Large intestine (tissue), 3 donors: ENCODE data around the gene KIF16B. TPM values are rescaled to one million over a fixed set of nuclear protein-coding genes. Genes with fewer than 3 reads are reported as not detected.

Source experiments
- DNase-seq, 2 donors: peaks; one replicate each; pipeline versions ENCODE4 v3.0.0 to v3.0.0-alpha.2; 2013
- H3K27ac ChIP-seq: one replicate; pipeline ENCODE4 v1.5.1; 2013; ENCODE audit warnings: low read length
- H3K27me3 ChIP-seq: 2 replicates; pipeline ENCODE4 v1.6.1; 2013; ENCODE audit warnings: low read length; ENCODE audit not compliant: control insufficient read depth, insufficient read depth
- H3K36me3 ChIP-seq: 2 replicates; pipeline ENCODE4 v1.6.1; 2013; ENCODE audit warnings: low read length; ENCODE audit not compliant: control insufficient read depth, insufficient read depth
- H3K4me1 ChIP-seq: one replicate; pipeline ENCODE4 v1.6.1; 2013; ENCODE audit warnings: low read length; ENCODE audit not compliant: control insufficient read depth, insufficient read depth
- H3K4me3 ChIP-seq: one replicate; pipeline ENCODE4 v1.5.1; 2013; ENCODE audit warnings: low read length
- H3K9me3 ChIP-seq: one replicate; pipeline ENCODE4 v1.6.1; 2013; ENCODE audit warnings: mild to moderate bottlenecking, low read depth, low read length, moderate library complexity; ENCODE audit not compliant: control insufficient read depth
- WGBS: methylation state at CpG from one replicate; pipeline ENCODE4 v1.1.5; 2013; ENCODE audit warnings: low lambda C conversion rate; ENCODE audit not compliant: insufficient coverage; 5-methylcytosine and 5-hydroxymethylcytosine counted together
- polyA plus RNA-seq: library from polyadenylated mRNA; unstranded; fragments of 120-200 nt; gene quantifications from one replicate; pipeline ENCODE4 v1.2.1, GENCODE V29; 2013

KIF16B gene
- polyA plus RNA-seq, 1 donor, result 21.0 TPM

DNA sequence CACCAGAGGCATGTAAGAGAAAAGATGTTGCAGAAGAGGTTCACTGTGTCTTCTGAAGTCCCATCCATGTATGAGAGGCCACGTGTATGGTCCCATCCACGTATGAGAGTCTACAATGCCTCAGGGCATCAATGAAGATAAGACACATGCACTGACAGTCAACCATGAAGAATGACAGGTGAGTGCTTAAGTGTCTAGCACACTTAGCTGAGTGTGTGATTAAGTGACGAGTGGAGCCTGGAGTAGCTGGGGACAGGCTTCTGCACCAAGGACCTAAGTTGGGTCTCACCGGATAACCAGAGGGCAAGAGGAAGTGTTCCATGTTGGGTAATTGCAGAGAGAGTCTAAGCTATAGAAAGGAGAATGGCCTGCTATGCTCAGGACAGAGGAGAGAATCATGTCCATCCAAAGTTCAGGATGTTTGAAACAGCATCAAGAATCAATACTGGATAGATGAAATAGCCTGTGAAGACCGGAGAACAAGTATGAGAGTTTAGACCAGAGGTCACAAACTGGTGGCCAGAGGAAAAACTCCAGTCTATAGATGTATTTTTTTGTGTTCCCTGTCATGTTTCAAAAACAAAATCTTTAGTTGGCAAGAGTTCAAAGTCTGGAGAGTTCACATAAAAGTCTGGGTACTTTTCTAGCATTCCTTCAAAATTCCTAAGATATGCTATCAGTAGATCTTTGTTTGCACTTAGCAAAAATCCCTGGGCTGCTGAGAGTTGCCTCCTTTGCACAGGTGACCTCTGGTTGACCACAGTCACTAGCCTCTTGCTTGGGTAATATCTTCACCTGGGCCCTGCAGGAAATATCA is 165.8 kb downstream of the KIF16B start:
- no peak for DNase-seq
- Histone ChIP-seq H3K4me1 (peaks cover 20% of the 10 kb centered on the region), H3K27me3 (no peaks in the 10 kb centered on the region), H3K4me3 (no peak overlapping the region), H3K36me3 (peaks cover 27% of the 10 kb centered on the region), H3K9me3 (peaks cover 13% of the 10 kb centered on the region), H3K27ac (no peak overlapping the region)
- WGBS, result 60% methylated on average over 2 of the region's 5 CpGs

DNA sequence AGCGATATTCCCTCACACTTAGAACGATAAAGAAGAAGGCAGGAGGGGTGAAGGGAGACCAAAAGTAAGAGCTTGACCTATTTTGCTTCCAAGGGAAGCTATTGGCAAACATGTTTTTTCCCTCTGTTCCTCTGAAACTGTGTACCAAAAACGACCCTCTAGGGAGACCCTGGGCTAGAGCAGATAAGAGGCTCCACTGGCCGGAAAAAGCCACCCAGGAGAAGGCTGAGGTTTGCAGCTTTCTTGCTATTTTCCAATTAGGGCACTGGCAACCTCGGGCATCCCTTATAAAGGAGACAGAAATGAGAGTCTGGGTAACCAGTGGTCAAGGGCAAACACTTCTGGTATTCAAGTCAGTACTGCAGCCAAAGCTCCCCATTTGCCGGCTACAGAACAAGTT is 168.0 kb downstream of the KIF16B start:
- no peak overlapping the region for H3K27ac ChIP-seq
- H3K4me1 ChIP-seq, result peaks cover 20% of the 10 kb centered on the region
- H3K36me3 ChIP-seq, result peaks cover 30% of the 10 kb centered on the region
- no peaks in the 10 kb centered on the region for H3K9me3 ChIP-seq
- WGBS, result 83% methylated on average over 2 of the region's 6 CpGs
- no peak for DNase-seq
- no peaks in the 10 kb centered on the region for H3K27me3 ChIP-seq
- H3K4me3 ChIP-seq, result no peak overlapping the region

- H3K4me3 ChIP-seq, result no peak overlapping the region
- H3K9me3 ChIP-seq, result no peaks in the 10 kb centered on the region
- no peak overlapping the region for H3K27ac ChIP-seq
- H3K36me3 ChIP-seq, result peaks cover 33% of the 10 kb centered on the region
- no peaks in the 10 kb centered on the region for H3K27me3 ChIP-seq
- H3K4me1 ChIP-seq, result peaks cover 20% of the 10 kb centered on the region
- DNase-seq, result no peak
- 100% methylated on average over 2 of the region's 9 CpGs for WGBS
Observed at GRCh38 chr20:16404640-16405039, 168.6 kb downstream of the KIF16B start.

- H3K36me3 ChIP-seq, result peaks cover 35% of the 10 kb centered on the region
- H3K9me3 ChIP-seq, result no peaks in the 10 kb centered on the region
- H3K4me3 ChIP-seq, result no peak overlapping the region
- no peak overlapping the region for H3K27ac ChIP-seq
- H3K27me3 ChIP-seq, result no peaks in the 10 kb centered on the region
- no peak for DNase-seq
- 91% methylated on average over 4 of the region's 5 CpGs for WGBS
- peaks cover 20% of the 10 kb centered on the region for H3K4me1 ChIP-seq
Observed at GRCh38 chr20:16404171-16404570, 169.1 kb downstream of the KIF16B start.

GRCh38 chr20:16400234-16400633 is 173.0 kb downstream of the KIF16B start:
- H3K36me3 ChIP-seq, result peaks cover 31% of the 10 kb centered on the region
- H3K27me3 ChIP-seq, result no peaks in the 10 kb centered on the region
- H3K4me1 ChIP-seq, result no peaks in the 10 kb centered on the region
- no peaks in the 10 kb centered on the region for H3K9me3 ChIP-seq
- H3K4me3 ChIP-seq, result no peak overlapping the region
- no peak overlapping the region for H3K27ac ChIP-seq
- DNase-seq, result no peak

DNA sequence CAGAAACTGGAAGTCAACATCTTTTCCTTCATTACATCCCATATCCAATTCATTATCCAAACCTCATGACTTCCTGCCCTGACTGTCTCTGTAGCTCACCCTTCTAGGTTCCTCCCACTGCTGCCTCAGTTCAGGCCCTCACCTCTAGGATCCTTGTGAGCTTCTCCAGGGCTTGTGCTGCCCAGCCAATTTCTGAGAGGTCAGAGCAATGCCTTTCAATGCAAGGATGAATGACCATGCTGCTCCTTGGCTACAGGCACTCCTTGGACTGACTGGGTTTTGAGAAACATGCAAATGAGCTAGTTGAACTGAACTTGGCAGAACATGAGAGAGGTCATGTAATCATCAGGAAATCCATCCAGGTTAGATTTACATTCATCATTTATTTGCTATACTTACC is 173.4 kb downstream of the KIF16B start:
- Histone ChIP-seq H3K9me3 (no peaks in the 10 kb centered on the region), H3K27me3 (no peaks in the 10 kb centered on the region), H3K4me1 (no peaks in the 10 kb centered on the region), H3K36me3 (peaks cover 26% of the 10 kb centered on the region), H3K27ac (no peak overlapping the region), H3K4me3 (no peak overlapping the region)
- DNase-seq, result no peak

DNA sequence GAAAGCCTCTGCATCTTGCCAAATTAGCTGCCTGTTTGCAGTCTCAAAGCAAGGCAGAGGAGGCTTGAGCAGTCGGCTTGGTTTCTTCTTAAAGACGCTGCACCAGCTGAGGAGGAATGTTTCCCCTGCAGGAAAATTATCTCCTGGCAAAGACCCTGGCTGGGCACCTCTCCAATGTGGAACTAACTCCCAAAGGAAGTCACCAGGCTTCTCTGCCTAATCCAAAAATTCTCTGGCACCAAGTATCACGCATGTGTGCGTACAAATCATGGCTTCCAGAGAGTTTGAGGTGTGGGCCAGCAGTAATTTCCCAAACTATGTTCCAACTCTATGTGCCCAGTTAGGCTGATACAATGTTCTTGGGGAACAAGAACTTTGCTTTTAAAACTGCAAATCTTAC is 176.2 kb downstream of the KIF16B start:
- WGBS, result no CpG with 5 or more reads among the region's 4 CpGs
- peaks cover 12% of the 10 kb centered on the region for H3K36me3 ChIP-seq
- no peaks in the 10 kb centered on the region for H3K4me1 ChIP-seq
- H3K4me3 ChIP-seq, result no peak overlapping the region
- DNase-seq, result no peak
- no peak overlapping the region for H3K27ac ChIP-seq
- no peaks in the 10 kb centered on the region for H3K9me3 ChIP-seq
- H3K27me3 ChIP-seq, result no peaks in the 10 kb centered on the region

DNA sequence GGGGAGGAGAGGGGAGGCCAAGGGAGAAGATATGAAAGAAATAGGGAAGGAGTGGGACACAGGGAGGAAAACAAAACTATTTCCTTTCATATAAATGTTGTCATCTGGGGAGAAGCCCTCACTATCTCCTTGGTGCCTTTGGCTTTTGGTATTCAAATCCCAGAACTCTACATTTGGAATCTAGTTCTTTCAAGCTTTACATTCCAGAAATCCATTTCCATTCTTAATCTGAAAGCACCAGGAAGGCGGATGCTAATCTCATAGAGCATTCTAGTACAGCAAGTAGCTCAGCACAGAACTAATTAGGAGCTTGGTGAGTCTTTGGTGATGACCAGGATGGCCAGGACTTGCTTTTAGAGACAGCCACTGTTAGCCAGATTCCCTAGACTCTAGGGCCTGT is 177.9 kb downstream of the KIF16B start:
- Histone ChIP-seq H3K36me3 (peaks cover 20% of the 10 kb centered on the region), H3K27ac (no peak overlapping the region), H3K4me3 (no peak overlapping the region), H3K9me3 (no peaks in the 10 kb centered on the region), H3K4me1 (no peaks in the 10 kb centered on the region), H3K27me3 (no peaks in the 10 kb centered on the region)
- WGBS, result no CpG with 5 or more reads among the region's 1 CpG
- no peak for DNase-seq

GRCh38 chr20:16394784-16395183 is 178.5 kb downstream of the KIF16B start:
- no CpG with 5 or more reads among the region's 4 CpGs for WGBS
- Histone ChIP-seq H3K36me3 (peaks cover 18% of the 10 kb centered on the region), H3K4me1 (no peaks in the 10 kb centered on the region), H3K9me3 (no peaks in the 10 kb centered on the region), H3K27ac (no peak overlapping the region), H3K4me3 (no peak overlapping the region), H3K27me3 (no peaks in the 10 kb centered on the region)
- DNase-seq, result no peak

- no peaks in the 10 kb centered on the region for H3K9me3 ChIP-seq
- no peaks in the 10 kb centered on the region for H3K27me3 ChIP-seq
- no peak overlapping the region for H3K4me3 ChIP-seq
- no peak for DNase-seq
- no CpG with 5 or more reads among the region's 3 CpGs for WGBS
- H3K4me1 ChIP-seq, result no peaks in the 10 kb centered on the region
- peaks cover 12% of the 10 kb centered on the region for H3K36me3 ChIP-seq
- H3K27ac ChIP-seq, result no peak overlapping the region
Observed at GRCh38 chr20:16393836-16394235, 179.4 kb downstream of the KIF16B start.

DNA sequence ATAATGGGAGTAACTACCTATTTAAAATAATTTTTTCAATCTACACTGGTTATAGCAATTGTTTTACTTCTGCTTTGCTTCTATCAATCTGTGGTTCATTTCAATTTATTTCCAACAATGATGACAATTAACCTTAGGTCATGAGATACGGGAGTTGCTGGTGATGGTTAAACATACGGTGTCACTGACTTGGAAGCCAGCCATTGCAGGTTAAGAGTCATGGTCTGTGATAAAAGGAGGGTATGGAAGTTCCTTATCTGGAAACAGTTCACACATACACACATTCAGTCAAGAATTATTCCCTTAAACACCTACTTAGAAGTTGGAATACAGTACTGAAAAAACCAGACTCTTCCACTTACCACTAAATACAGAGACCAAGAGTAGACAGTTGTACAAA is 180.0 kb downstream of the KIF16B start:
- WGBS, result 38% methylated on average over 1 of the region's 2 CpGs
- Histone ChIP-seq H3K27ac (no peak overlapping the region), H3K27me3 (no peaks in the 10 kb centered on the region), H3K36me3 (peaks cover 10% of the 10 kb centered on the region), H3K9me3 (no peaks in the 10 kb centered on the region), H3K4me1 (no peaks in the 10 kb centered on the region), H3K4me3 (no peak overlapping the region)
- peak in 1 of 2 donors; percentile 27 for DNase-seq
